BLaER1 treated with 17β-estradiol and CSF1 and Interleukin-3, amounts not matched to agents 10 nM and 100 nM (cell line): ENCODE data around the gene FBLN1.

ENCODE experiments used
- H3K27ac ChIP-seq, 11 experiments: shearing (Covaris generic); formaldehyde crosslinking; 2 replicates each; pipeline ENCODE4 v1.8.1; 2022
- H3K27me3 ChIP-seq, 11 experiments: shearing (Covaris generic); formaldehyde crosslinking; 2 replicates each; pipeline ENCODE4 v1.8.1; 2022
- H3K36me3 ChIP-seq, 11 experiments: shearing (Covaris generic); formaldehyde crosslinking; 2 replicates each; pipeline ENCODE4 v1.8.1; 2022
- H3K4me1 ChIP-seq, 10 experiments: shearing (Covaris generic); formaldehyde crosslinking; 2 replicates each; pipeline ENCODE4 v1.8.1; 2022
- H3K4me2 ChIP-seq, 11 experiments: shearing (Covaris generic); formaldehyde crosslinking; 2 replicates each; pipeline ENCODE4 v1.8.1; 2022
- H3K4me3 ChIP-seq, 10 experiments: shearing (Covaris generic); formaldehyde crosslinking; 2 replicates each; pipeline ENCODE4 v1.8.1; 2022
- H3K9ac ChIP-seq, 11 experiments: shearing (Covaris generic); formaldehyde crosslinking; 2 replicates each; pipeline ENCODE4 v1.8.1; 2022
- H3K9me3 ChIP-seq, 11 experiments: shearing (Covaris generic); formaldehyde crosslinking; replicated peaks in 1 of 11; 2 replicates each; pipeline ENCODE4 v1.8.1; 2022
- H4K20me1 ChIP-seq, 11 experiments: shearing (Covaris generic); formaldehyde crosslinking; 2 replicates each; pipeline ENCODE4 v1.8.1; 2022
- Cebpa-rat ChIP-seq, 11 experiments: shearing (Covaris generic); IDR thresholded peaks; 2 replicates each; pipeline ENCODE4 v1.8.1; 2022

The FBLN1 gene

DNA sequence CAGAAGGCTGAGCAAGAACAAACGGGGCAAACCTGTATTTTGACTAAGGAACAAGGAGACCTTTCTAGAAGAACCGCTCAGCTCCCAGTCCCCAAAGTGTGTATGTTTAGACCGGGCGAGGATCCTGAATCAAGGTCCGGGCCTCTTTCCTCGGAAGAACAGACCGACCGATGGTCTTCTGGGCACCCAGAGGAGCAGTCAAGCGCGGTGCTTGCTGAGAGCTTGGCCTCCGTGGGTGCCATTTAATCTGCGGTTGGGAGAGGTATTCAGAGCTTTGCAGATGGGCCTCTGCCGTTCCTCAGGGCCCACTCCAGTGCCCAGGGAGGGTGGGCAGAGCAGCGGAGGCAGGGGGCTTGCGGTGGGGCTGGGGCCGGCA is 142.5 kb downstream of the FBLN1 start:
- Histone ChIP-seq H3K4me1 (peaks cover 24 to 70% (median 56%) of the 10 kb centered on the region in 10 experiments), H3K36me3 (no peaks in the 10 kb centered on the region), H3K4me2 (peak overlapping the region; percentile 74 to 98 (median 93)), H3K4me3 (peak overlapping the region; percentile 8 to 65 (median 45); a peak in 15 of 20 replicates), H3K27me3 (peaks cover 0 to 35% (median 6%) of the 10 kb centered on the region in 11 experiments; a peak in 11 of 22 replicates), H4K20me1 (0 out of 22 replicates have a peak, but pooled peaks cover 0 to 5% (median 0%) of the 10 kb centered on the region in 11 experiments), H3K9me3 (no peaks in the 10 kb centered on the region), H3K27ac (peak overlapping the region in 2 of 11 experiments; percentile 50; a peak in 5 of 22 replicates), H3K9ac (peak overlapping the region; percentile 24 to 62 (median 53); a peak in 16 of 22 replicates)
- no peak for TF ChIP-seq Cebpa-rat (IDR thresholded peaks at IDR 0.05)

DNA sequence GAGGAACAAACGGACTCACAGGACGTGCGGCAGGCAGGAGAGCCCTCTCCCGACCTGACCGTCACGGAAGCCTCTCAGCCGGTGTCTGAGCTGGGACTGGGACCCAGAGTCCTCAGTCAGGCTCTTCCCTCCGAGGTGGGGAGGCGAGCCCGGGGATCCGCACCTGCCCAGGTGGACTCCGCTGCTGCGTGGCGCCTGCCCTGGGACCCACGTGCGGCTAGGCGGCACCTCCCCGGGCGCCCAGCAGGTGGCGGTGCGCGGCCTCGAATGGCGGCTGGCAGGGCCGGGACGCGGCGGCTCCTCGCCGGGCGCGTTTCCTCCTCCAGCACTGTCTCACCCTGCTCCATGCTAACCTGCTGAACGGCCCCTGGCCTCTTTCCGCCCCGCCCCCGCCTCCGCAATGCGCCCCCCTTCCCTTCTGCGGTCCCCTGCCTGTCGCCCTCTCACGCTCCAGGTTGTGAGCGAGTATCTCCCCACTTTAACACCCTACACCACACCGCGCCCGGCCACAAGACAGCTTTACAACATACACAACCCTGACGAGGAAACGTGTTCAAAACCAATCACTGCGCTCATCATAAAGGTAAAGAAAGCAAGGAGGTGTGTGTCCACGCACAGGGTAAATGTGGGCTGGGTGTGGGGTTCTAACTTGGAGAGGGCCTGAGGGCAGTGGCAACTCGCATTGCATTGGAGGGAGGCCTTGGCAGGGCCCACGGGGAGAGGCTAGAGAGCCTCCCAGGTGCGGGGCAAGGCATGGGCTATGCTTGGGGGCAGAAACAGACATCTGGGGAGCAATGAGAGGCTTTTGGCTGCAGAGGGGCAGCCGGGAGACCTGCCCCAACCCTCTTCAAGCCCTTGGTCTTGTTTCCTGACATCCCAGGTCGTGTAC is 143.1 kb downstream of the FBLN1 start:
- Histone ChIP-seq H3K4me3 (peak overlapping the region; percentile 8 to 65 (median 45); a peak in 15 of 20 replicates), H3K9me3 (no peaks in the 10 kb centered on the region; a peak in 1 of 22 replicates), H3K4me2 (peak overlapping the region; percentile 74 to 98 (median 93)), H3K9ac (peak overlapping the region; percentile 24 to 62 (median 53); a peak in 16 of 22 replicates), H3K4me1 (peaks cover 20 to 64% (median 49%) of the 10 kb centered on the region in 10 experiments), H4K20me1 (0 out of 22 replicates have a peak, but pooled peaks cover 0 to 5% (median 0%) of the 10 kb centered on the region in 11 experiments), H3K27ac (peak overlapping the region in 2 of 11 experiments; percentile 50; a peak in 5 of 22 replicates), H3K36me3 (no peaks in the 10 kb centered on the region), H3K27me3 (peaks cover 0 to 29% (median 6%) of the 10 kb centered on the region in 11 experiments; a peak in 11 of 22 replicates)
- no peak for TF ChIP-seq Cebpa-rat (IDR thresholded peaks at IDR 0.05)

DNA sequence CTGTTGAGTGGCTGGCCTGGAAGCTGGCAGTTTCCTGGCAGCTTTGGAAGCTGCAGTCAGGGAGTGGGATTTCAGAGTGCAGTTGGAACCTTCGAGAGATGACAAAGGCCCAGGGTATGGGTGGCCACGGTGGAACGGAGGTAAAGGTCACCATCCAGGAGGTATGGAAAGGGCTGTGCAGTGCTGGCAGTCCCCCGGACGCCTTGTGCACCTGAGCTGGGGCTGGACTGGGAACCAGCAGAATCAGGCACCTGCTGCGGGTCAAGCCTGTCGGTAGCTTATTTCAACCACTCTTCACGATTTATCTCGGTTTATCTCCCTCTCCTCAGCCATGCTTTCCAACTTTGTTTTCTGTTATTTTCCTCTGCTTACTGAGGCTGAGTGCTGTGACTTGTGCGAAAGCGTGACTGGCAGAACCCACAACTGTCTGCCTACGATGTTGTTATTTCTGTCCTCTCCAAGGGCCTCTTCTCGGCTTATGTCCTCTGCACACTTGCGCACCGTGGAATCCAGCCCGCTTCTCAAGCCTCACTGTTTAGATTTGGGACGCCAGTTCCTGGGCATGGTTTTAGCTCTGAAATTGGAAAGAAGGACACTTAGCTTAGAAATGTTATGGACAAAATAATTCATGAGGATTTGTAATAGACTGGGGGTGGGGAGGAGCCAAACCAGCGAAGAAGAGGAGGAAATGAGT is 145.0 kb downstream of the FBLN1 start:
- Histone ChIP-seq H3K4me2 (peak overlapping the region; percentile 54 to 81 (median 67); a peak in 21 of 22 replicates), H3K9ac (no peak overlapping the region), H3K36me3 (no peaks in the 10 kb centered on the region), H3K9me3 (no peaks in the 10 kb centered on the region; a peak in 1 of 22 replicates), H4K20me1 (0 out of 22 replicates have a peak, but pooled peaks cover 0 to 5% (median 0%) of the 10 kb centered on the region in 11 experiments), H3K4me1 (peaks cover 25 to 57% (median 50%) of the 10 kb centered on the region in 10 experiments), H3K27me3 (peaks cover 0 to 26% (median 6%) of the 10 kb centered on the region in 11 experiments; a peak in 11 of 22 replicates), H3K4me3 (no peak overlapping the region), H3K27ac (no peak overlapping the region)
- TF ChIP-seq Cebpa-rat (IDR thresholded peaks at IDR 0.05) = no peak

DNA sequence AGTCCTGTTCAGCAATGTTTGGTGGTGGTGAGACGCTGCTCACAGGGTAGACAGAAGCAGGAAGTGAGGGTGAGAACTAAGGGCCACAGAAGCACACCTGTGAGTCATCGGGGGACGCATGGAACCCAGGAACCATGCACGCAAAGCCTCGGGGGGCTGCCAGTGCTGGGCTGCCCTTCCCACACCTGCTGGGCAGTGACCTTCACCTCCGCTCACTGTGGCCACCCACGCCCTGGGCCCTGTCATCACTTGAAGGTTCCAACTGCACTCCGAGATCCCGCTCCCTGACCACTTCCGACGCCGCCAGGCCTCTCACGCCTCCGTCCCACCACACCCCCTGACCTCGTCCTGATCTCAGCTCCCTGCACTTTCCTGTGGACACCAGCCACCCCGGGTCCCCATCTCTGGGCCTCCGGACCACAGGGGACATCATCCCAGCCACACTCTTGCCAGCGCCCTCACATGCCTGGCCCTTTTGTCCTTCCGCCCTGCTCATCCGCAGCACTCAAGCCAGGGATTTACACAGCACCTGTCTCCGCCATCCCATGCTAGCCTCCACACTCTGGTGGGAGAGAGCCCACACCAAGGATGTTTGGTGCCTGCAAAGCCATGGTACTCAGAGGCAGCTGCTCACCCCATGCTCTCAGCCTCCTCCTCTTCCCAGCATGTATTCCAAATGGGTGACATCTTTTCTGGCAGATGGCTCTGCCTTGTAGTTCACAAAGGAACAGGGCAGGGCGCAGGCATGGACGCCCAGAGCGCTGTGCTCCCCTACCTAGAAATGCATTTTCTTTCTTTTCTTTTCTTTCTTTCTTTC is 145.8 kb downstream of the FBLN1 start:
- H3K9ac ChIP-seq = peak overlapping the region in 1 of 11 experiments; percentile 19; a peak in 1 of 22 replicates

DNA sequence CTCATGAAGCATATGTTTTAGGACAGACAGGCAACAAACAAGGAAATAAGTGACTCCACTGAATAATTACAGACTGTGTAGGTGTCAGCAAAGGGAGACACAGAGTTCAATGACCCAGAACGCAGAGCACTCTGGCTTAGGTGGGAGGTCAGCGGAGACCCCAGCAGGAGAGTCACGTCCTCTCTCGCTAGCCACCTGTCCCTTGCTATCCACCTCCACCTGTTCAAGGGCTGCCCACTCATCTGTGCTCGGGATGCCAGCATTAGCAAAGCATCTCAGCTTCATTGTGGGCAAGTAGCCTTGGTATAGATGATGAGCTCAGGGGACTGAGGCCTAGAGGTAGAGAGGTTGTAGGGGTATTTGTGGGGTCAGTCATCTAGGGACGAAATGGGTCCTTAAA is 147.1 kb downstream of the FBLN1 start:
- no peak overlapping the region for H3K27ac ChIP-seq
- no peak for TF ChIP-seq Cebpa-rat (IDR thresholded peaks at IDR 0.05)
- no peak overlapping the region for H3K9ac ChIP-seq
- no peak overlapping the region for H3K4me3 ChIP-seq
- peaks cover 0 to 23% (median 6%) of the 10 kb centered on the region in 11 experiments; a peak in 9 of 22 replicates for H3K27me3 ChIP-seq
- no peak overlapping the region for H3K4me2 ChIP-seq
- H3K9me3 ChIP-seq = no peaks in the 10 kb centered on the region; a peak in 1 of 22 replicates
- peaks cover 19 to 49% (median 42%) of the 10 kb centered on the region in 10 experiments for H3K4me1 ChIP-seq
- no peaks in the 10 kb centered on the region for H3K36me3 ChIP-seq
- H4K20me1 ChIP-seq = 0 out of 22 replicates have a peak, but pooled peaks cover 0 to 5% (median 0%) of the 10 kb centered on the region in 11 experiments

More for the DNA sequence above, 145.8 kb downstream of the FBLN1 start:
- H3K4me2 ChIP-seq = peak overlapping the region; percentile 54 to 81 (median 67)
- H3K27ac ChIP-seq = no peak overlapping the region
- peaks cover 19 to 55% (median 48%) of the 10 kb centered on the region in 10 experiments for H3K4me1 ChIP-seq
- no peaks in the 10 kb centered on the region for H3K36me3 ChIP-seq
- TF ChIP-seq Cebpa-rat (IDR thresholded peaks at IDR 0.05) = no peak
- no peaks in the 10 kb centered on the region; a peak in 1 of 22 replicates for H3K9me3 ChIP-seq
- peaks cover 0 to 30% (median 6%) of the 10 kb centered on the region in 11 experiments; a peak in 11 of 22 replicates for H3K27me3 ChIP-seq
- H4K20me1 ChIP-seq = 0 out of 22 replicates have a peak, but pooled peaks cover 0 to 5% (median 0%) of the 10 kb centered on the region in 11 experiments
- H3K4me3 ChIP-seq = no peak overlapping the region

DNA sequence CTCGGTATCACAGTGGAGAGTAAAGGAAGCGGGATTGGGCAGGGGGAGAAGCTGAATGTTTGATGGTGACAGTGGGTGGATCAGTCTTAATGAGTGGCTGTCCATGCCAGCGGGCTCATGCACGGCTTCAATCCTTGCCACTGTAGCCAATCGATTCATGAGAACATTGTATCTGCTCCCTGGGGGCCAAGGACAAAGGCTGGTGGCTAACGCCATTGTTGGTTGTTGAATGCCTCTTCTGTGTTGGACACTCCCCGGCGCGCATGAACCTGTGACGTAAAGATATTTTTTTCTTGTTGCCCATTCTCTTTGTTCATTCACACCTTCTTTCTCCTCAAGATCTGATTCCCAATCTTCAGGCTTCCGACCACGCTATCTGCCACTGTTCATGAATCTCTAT is 148.0 kb downstream of the FBLN1 start:
- no peak for TF ChIP-seq Cebpa-rat (IDR thresholded peaks at IDR 0.05)
- Histone ChIP-seq H3K36me3 (no peaks in the 10 kb centered on the region), H3K27me3 (peaks cover 0 to 15% (median 0%) of the 10 kb centered on the region in 11 experiments; a peak in 4 of 22 replicates), H3K27ac (no peak overlapping the region), H4K20me1 (0 out of 22 replicates have a peak, but pooled peaks cover 0 to 5% (median 0%) of the 10 kb centered on the region in 11 experiments), H3K4me3 (no peak overlapping the region), H3K4me2 (no peak overlapping the region), H3K9me3 (no peaks in the 10 kb centered on the region; a peak in 1 of 22 replicates), H3K9ac (no peak overlapping the region), H3K4me1 (peaks cover 13 to 41% (median 34%) of the 10 kb centered on the region in 10 experiments)
